Measurements from ENCODE around the gene GLRA1.

Gene GLRA1

DNA sequence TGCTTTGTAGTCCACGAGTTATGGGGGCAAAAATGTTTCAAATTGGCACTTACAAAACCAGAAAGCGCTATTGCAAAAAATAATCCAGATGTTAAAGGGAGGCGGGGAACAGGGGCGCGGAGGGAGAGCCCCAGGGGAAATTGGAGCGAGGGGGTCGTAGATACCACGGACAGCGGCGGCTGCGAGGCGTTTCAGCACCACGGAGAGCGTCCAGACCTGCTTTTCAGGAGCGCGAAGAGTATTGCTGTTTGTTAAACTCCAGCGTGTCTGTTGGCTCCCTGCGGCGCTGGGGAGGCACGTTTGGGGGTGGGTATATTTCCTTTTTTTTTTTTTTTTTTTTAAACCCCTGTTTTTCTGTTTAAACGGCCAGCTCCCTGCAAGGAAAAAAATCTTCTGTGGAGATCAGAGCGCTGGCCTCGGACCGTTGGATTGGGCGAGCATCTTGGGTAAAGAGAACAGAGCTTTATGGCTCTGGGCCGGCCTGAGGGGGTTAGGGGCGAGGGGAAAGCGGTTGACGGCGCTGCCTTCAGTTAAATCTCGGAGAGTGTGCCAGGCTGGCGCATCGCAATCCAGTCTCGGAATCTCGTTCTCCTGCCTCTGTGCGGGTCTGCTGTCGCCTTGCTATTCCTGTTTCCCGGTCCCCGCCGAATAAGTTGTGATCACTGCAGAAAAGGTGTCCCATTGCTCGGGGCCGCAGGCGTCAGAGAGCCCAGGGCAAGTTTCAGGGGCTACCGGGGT is at the start of gene GLRA1:
GLRA1 (minus strand) TSS at position 288 of the 738 bp plus-strand sequence. CDS start 302 bp downstream, outside the sequence.
- no peaks in the 10 kb centered on the region for H3K4me1 Mint-ChIP-seq (ENCODE audit: low read depth)
- H3K36me3 Mint-ChIP-seq: no peaks in the 10 kb centered on the region
- no peak within 1 kb of the TSS for H3K4me3 Mint-ChIP-seq
- no peak within 1 kb of the TSS for H3K27ac Mint-ChIP-seq
- peaks cover 4% of the 10 kb centered on the region for H3K9me3 Mint-ChIP-seq (ENCODE audit: low read depth)
- peaks cover 20% of the 10 kb centered on the region for H3K27me3 Mint-ChIP-seq

DNA sequence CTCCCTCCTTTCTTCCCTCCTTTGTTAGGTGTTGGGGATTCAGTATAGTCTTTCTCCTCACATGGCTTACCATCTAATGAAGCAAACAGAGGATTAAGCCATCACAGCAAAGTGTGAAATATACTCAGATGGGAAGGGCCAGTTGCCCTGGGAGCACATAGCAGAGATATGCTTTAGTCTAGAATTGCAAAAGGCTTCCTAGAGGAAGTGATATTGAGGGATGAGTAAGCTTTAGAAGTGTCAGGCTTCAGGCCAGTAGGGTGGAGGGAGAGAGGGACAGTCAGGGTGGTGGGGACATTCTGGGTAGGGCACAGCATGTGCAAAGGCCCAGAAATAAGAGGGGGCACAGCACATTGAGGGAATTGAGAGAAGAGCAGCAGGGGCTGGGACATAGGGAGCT is 46.2 kb upstream of the GLRA1 start:
- no peak overlapping the region for H3K27ac Mint-ChIP-seq
- no peaks in the 10 kb centered on the region for H3K9me3 Mint-ChIP-seq (ENCODE audit: low read depth)
- no peak overlapping the region for H3K4me3 Mint-ChIP-seq
- H3K4me1 Mint-ChIP-seq (ENCODE audit: low read depth): no peaks in the 10 kb centered on the region
- H3K36me3 Mint-ChIP-seq: peaks cover 2% of the 10 kb centered on the region
- no peaks in the 10 kb centered on the region for H3K27me3 Mint-ChIP-seq

- Mint-ChIP-seq H3K9me3 (ENCODE audit: low read depth) (no peaks in the 10 kb centered on the region), H3K4me3 (no peak overlapping the region), H3K27ac (no peak overlapping the region), H3K4me1 (ENCODE audit: low read depth) (no peaks in the 10 kb centered on the region), H3K27me3 (no peaks in the 10 kb centered on the region), H3K36me3 (peaks cover 3% of the 10 kb centered on the region)
Observed at GRCh38 chr5:151967865-151968264, 43.2 kb upstream of the GLRA1 start.

GRCh38 chr5:151966046-151966445 is 41.4 kb upstream of the GLRA1 start:
- Mint-ChIP-seq H3K9me3 (ENCODE audit: low read depth) (no peaks in the 10 kb centered on the region), H3K27ac (no peak overlapping the region), H3K36me3 (peaks cover 3% of the 10 kb centered on the region), H3K27me3 (no peaks in the 10 kb centered on the region), H3K4me1 (ENCODE audit: low read depth) (no peaks in the 10 kb centered on the region), H3K4me3 (no peak overlapping the region)

- Mint-ChIP-seq H3K4me3 (no peak overlapping the region), H3K36me3 (peaks cover 3% of the 10 kb centered on the region), H3K9me3 (ENCODE audit: low read depth) (no peaks in the 10 kb centered on the region), H3K27me3 (no peaks in the 10 kb centered on the region), H3K27ac (no peak overlapping the region), H3K4me1 (ENCODE audit: low read depth) (no peaks in the 10 kb centered on the region)
Observed at GRCh38 chr5:151964471-151964870, 39.8 kb upstream of the GLRA1 start.

- Mint-ChIP-seq H3K36me3 (peaks cover 3% of the 10 kb centered on the region), H3K27ac (no peak overlapping the region), H3K4me1 (ENCODE audit: low read depth) (peaks cover 17% of the 10 kb centered on the region), H3K27me3 (no peaks in the 10 kb centered on the region), H3K4me3 (no peak overlapping the region), H3K9me3 (ENCODE audit: low read depth) (no peaks in the 10 kb centered on the region)
Observed at GRCh38 chr5:151961557-151961956, 36.9 kb upstream of the GLRA1 start.

DNA sequence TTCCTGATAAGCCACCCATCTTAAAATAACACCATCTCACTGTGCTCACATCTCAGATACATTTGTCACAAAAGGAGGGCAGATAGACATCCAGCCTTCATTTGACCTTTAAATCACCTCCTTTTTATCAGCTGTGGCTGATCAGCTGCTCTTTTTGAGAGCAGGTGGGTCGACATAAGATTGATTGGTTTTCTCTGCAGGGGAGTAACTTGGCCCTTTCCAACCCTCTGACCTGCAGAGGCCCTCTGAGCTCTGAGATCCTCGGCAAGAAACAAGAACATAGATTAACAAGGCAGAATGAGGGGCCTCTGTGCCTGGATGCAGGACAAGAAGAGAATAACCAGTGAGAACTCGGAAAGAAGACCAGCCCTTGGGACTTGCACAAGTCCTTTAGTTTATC is 33.5 kb upstream of the GLRA1 start:
- Mint-ChIP-seq H3K4me3 (no peak overlapping the region), H3K36me3 (no peaks in the 10 kb centered on the region), H3K9me3 (ENCODE audit: low read depth) (no peaks in the 10 kb centered on the region), H3K4me1 (ENCODE audit: low read depth) (peaks cover 38% of the 10 kb centered on the region), H3K27ac (no peak overlapping the region), H3K27me3 (no peaks in the 10 kb centered on the region)

DNA sequence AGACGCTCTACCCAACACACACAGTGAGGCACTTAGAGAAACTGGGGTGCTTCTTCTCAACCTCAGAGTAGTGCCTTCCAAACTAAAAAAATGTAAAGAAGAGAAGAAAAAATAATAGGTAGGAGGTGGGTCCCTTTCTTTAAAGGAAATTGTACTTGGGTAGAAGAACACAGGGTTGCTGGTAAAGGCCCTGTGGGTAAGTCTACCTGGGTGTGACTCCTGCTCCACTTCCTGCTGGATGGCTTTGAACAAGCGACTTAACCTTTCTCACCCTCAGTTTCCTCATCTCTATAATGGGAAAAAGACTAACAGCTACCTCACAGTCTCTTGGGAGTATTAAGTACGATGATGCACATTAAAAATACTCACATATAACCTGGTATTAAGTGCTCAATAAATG is 32.1 kb upstream of the GLRA1 start:
- Mint-ChIP-seq H3K4me1 (ENCODE audit: low read depth) (peaks cover 40% of the 10 kb centered on the region), H3K27me3 (no peaks in the 10 kb centered on the region), H3K36me3 (no peaks in the 10 kb centered on the region), H3K27ac (no peak overlapping the region), H3K4me3 (peak overlapping the region; percentile 9), H3K9me3 (ENCODE audit: low read depth) (no peaks in the 10 kb centered on the region)

DNA sequence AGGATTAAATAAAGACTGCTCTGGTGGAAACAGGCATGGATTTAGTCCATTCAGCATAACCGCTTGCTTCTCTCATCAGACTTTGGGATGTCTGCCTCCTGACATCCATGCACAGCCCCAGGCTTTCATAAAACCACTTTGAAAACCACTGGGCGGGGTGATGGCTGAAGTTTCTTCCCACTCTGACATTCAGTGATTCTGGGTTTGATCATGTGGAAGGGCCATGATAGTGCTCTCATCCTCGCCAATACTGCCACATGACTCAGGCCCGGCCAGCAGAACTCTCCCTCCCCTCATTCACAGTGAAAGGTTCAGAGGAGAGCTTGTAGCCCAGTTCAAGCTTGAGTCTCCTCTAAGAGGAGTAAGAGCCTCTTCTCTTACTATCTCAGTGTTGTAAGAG is 29.6 kb upstream of the GLRA1 start:
- Mint-ChIP-seq H3K36me3 (no peaks in the 10 kb centered on the region), H3K9me3 (ENCODE audit: low read depth) (no peaks in the 10 kb centered on the region), H3K27ac (no peak overlapping the region), H3K27me3 (no peaks in the 10 kb centered on the region), H3K4me3 (no peak overlapping the region), H3K4me1 (ENCODE audit: low read depth) (peaks cover 40% of the 10 kb centered on the region)

DNA sequence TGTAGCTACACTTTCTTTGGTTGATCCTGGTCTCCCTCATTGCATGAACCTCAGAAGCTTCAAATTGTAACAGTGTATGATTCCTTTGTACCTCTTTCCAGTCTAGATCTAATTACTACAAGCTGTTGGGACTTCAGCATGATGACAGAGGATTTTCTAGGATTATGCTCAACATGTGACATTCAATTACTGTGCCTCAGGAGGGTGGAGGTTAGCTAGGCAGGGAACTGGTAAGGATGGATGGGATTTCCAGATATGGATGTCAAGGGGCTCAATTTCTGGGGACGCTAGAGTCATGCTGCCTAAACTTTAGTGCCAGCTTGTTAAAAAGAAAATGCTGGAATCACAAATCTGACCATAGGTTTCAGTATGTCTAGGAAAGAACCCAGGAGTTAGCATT is 29.2 kb upstream of the GLRA1 start:
- Mint-ChIP-seq H3K9me3 (ENCODE audit: low read depth) (no peaks in the 10 kb centered on the region), H3K4me3 (no peak overlapping the region), H3K27ac (no peak overlapping the region), H3K27me3 (no peaks in the 10 kb centered on the region), H3K36me3 (no peaks in the 10 kb centered on the region), H3K4me1 (ENCODE audit: low read depth) (peaks cover 40% of the 10 kb centered on the region)

- no peaks in the 10 kb centered on the region for H3K36me3 Mint-ChIP-seq
- no peak overlapping the region for H3K4me3 Mint-ChIP-seq
- no peaks in the 10 kb centered on the region for H3K27me3 Mint-ChIP-seq
- no peaks in the 10 kb centered on the region for H3K9me3 Mint-ChIP-seq (ENCODE audit: low read depth)
- H3K27ac Mint-ChIP-seq: no peak overlapping the region
- peaks cover 33% of the 10 kb centered on the region for H3K4me1 Mint-ChIP-seq (ENCODE audit: low read depth)
Observed at GRCh38 chr5:151952238-151952637, 27.6 kb upstream of the GLRA1 start.

DNA sequence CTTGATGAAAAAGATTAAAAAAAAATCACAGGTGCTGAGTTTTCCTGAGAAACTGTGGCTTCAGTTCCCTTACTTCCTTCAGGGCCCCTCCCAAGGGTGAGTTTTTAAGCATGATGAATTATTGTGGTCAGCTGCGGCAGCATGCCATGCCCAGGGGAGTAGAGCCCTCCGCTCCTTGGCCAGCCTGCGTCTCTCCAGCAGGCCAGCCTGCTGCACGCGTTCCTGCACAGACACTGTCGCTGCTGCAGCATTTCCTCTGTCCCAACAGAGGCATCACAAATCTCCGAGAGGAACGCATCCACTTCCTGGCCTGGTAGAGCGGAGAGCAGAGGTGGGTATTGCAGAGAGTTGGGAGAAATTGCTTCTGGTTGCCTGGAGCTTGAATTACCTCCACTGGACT is 26.1 kb upstream of the GLRA1 start:
- H3K27me3 Mint-ChIP-seq: no peaks in the 10 kb centered on the region
- H3K36me3 Mint-ChIP-seq: no peaks in the 10 kb centered on the region
- H3K4me1 Mint-ChIP-seq (ENCODE audit: low read depth): peaks cover 18% of the 10 kb centered on the region
- no peak overlapping the region for H3K4me3 Mint-ChIP-seq
- no peaks in the 10 kb centered on the region for H3K9me3 Mint-ChIP-seq (ENCODE audit: low read depth)
- H3K27ac Mint-ChIP-seq: no peak overlapping the region

- Mint-ChIP-seq H3K4me1 (ENCODE audit: low read depth) (peaks cover 11% of the 10 kb centered on the region), H3K27ac (no peak overlapping the region), H3K27me3 (peaks cover 1% of the 10 kb centered on the region), H3K4me3 (no peak overlapping the region), H3K36me3 (no peaks in the 10 kb centered on the region), H3K9me3 (ENCODE audit: low read depth) (no peaks in the 10 kb centered on the region)
Observed at GRCh38 chr5:151949701-151950308, 25.2 kb upstream of the GLRA1 start.

GRCh38 chr5:151949113-151949512 is 24.5 kb upstream of the GLRA1 start:
- Mint-ChIP-seq H3K27me3 (peaks cover 1% of the 10 kb centered on the region), H3K9me3 (ENCODE audit: low read depth) (no peaks in the 10 kb centered on the region), H3K27ac (no peak overlapping the region), H3K4me3 (no peak overlapping the region), H3K36me3 (no peaks in the 10 kb centered on the region), H3K4me1 (ENCODE audit: low read depth) (peaks cover 5% of the 10 kb centered on the region)

GRCh38 chr5:151947931-151948608 is 23.4 kb upstream of the GLRA1 start:
- H3K4me1 Mint-ChIP-seq (ENCODE audit: low read depth): peaks cover 5% of the 10 kb centered on the region
- peaks cover 1% of the 10 kb centered on the region for H3K27me3 Mint-ChIP-seq
- H3K36me3 Mint-ChIP-seq: no peaks in the 10 kb centered on the region
- no peak overlapping the region for H3K4me3 Mint-ChIP-seq
- H3K27ac Mint-ChIP-seq: no peak overlapping the region
- no peaks in the 10 kb centered on the region for H3K9me3 Mint-ChIP-seq (ENCODE audit: low read depth)
